NCI-H2107 treated with DMSO at 0.1 percent for 48 hours (cell line): ENCODE measurements around the gene EXOC1L.

Experiments used
- DNase-seq: peaks from one replicate; lab custom pipeline; 2025; ENCODE audit not compliant: unreplicated experiment; lab: John Stamatoyannopoulos, UW

The EXOC1L gene

DNA sequence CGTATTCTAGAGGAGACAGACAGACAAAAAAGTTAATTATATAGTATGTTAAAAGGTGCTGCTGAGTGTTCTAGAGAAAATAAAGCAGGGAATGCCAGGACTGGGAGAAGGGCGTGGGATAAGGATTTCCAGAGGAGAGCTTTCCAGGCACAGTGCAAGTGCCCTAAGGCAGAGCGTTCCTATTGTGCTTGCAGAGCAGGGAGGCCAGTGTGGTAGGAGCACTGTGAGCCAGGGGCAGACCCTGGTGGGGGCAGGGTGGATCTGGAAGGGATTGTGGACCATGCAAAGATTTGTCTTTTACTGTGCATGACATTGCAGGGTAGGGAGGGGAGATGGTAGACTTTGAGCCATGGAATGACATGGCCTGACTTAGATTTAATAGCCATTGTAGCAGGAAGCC is 59.6 kb downstream of the EXOC1L start:
- DNase-seq = no peak

DNA sequence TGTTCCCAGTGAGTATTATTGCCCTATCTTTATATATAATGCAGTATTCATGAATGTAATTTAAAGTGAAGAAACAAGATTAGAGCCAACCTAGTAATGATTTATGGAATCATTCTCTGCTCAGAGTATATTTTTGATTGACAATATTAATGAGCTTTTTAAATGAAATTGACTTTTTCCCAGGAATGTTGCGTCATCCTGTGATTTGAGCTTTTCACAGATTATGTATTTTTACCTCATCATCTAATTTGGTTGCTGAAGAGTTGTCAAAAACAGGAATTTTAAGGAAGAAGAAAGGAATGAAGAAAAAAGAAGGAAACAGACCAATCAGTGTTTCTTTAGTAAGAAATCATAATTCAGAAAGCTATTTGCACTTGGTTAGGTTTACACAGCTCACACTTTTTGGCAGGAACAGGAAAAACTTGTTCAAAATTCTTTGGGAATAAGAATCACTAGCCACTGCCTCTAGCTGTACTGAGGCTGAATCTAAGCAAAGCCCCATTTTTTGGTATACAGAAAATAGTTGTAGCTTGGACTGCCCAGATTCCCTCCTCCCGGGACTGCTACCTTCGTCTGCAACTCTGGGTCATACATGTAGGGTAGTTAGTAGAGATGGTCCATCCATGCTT is 61.2 kb downstream of the EXOC1L start:
- DNase-seq = no peak

GRCh38 chr4:55884093-55884850 is 64.7 kb downstream of the EXOC1L start:
- no peak for DNase-seq

DNA sequence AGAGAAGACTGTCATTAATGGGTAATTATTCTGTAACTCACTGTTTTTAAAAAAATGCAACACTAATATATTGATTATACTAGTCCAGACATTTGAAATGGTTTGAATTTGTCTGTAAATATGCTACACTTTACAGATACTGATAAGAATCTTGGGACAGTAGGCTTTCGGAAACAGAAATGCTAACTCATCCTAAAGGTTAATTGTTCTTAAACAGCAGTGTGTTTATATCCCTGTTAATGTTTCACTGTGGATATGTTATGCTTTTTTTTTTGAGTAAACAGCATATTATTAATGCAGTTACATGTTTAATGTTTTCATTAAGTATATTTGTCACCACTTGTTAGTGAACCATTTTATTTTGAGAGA is 65.2 kb downstream of the EXOC1L start:
- DNase-seq = no peak
